IMR-90 (cell line): ENCODE measurements around the gene RPL18.

Experiments used
- CEBPB ChIP-seq: IDR thresholded peaks from 2 replicates; pipeline ENCODE4 v1.6.1; 2012; ENCODE audit warnings: low read depth, low read length, improper control_type of control experiment
- CTCF ChIP-seq: conservative IDR thresholded peaks from 2 replicates; pipeline ENCODE4 v1.5.1; 2012; ENCODE audit warnings: mild to moderate bottlenecking, low read depth, low read length, improper control_type of control experiment

DNA sequence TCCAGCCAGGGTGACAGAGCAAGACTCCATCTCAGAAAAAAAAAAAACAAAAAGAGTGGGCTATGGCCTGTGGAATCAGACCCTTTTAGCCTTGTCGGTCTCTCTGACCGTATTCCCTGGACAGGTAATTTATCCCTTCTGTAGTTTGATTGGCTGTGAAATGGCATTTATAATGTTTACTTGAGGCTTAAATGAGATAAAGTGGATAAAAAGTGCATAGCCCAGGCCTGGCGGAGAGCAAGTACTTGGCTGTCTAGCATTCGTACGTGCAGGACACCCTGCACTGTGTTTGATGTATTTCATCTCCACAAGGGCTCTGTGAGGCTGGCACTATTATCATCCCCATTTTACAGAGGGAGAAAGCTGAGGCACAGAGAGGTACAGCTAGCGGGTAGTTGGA is 46.8 kb upstream of the RPL18 start:
- TF ChIP-seq CEBPB (no peak), CTCF (no peak)
